KMS-11 (cell line): ENCODE measurements around the gene COMMD10.

Experiments
- H2AFZ ChIP-seq: fragments of 200-600 bp; sonication (generic); 2 replicates; pipeline ENCODE4 v1.6.1; 2016; ENCODE audit warnings: antibody characterized with exemption, mixed run types, low read depth
- H3K27ac ChIP-seq: fragments of 200-600 bp; sonication (generic); 2 replicates; pipeline ENCODE4 v1.6.1; 2016; ENCODE audit warnings: mild to moderate bottlenecking, mixed run types
- H3K27me3 ChIP-seq: fragments of 200-600 bp; sonication (generic); 2 replicates; pipeline ENCODE4 v1.6.1; 2017; ENCODE audit warnings: mild to moderate bottlenecking, low read depth, mixed run types, moderate library complexity; ENCODE audit not compliant: insufficient read depth
- H3K36me3 ChIP-seq: fragments of 200-600 bp; sonication (generic); 2 replicates; pipeline ENCODE4 v1.6.1; 2017; ENCODE audit warnings: mild to moderate bottlenecking, mixed run types; ENCODE audit not compliant: insufficient read depth
- H3K4me1 ChIP-seq: fragments of 200-600 bp; sonication (generic); 2 replicates; pipeline ENCODE4 v1.6.1; 2016; ENCODE audit warnings: mild to moderate bottlenecking, low read depth, mixed run types; ENCODE audit not compliant: poor library complexity, severe bottlenecking
- H3K4me2 ChIP-seq: fragments of 200-600 bp; sonication (generic); 2 replicates; pipeline ENCODE4 v1.7.0; 2016; ENCODE audit warnings: mild to moderate bottlenecking, mixed run types
- H3K4me3 ChIP-seq: fragments of 200-600 bp; sonication (generic); IDR thresholded peaks from 2 replicates; pipeline ENCODE4 v1.6.1; 2017; ENCODE audit warnings: low read depth, low read length, mixed read lengths; ENCODE audit not compliant: insufficient read depth
- H3K79me2 ChIP-seq: fragments of 200-600 bp; sonication (generic); 2 replicates; pipeline ENCODE4 v1.6.1; 2016; ENCODE audit warnings: low read depth, mixed run types; ENCODE audit not compliant: insufficient read depth
- H3K9ac ChIP-seq: fragments of 200-600 bp; sonication (generic); 2 replicates; pipeline ENCODE4 v1.6.1; 2016; ENCODE audit warnings: mild to moderate bottlenecking, mixed run types
- H4K20me1 ChIP-seq: fragments of 200-600 bp; sonication (generic); 2 replicates; pipeline ENCODE4 v1.6.1; 2016; ENCODE audit warnings: mild to moderate bottlenecking, mixed run types; ENCODE audit not compliant: insufficient read depth
- CTCF ChIP-seq: fragments of 200-600 bp; sonication (generic); conservative IDR thresholded peaks from 2 replicates; pipeline ENCODE4 v1.6.1; 2017; ENCODE audit warnings: low read depth, mild to moderate bottlenecking, antibody characterized with exemption, low read length, moderate library complexity, mixed read lengths

Gene COMMD10

GRCh38 chr5:116142495-116142894 is 57.7 kb downstream of the COMMD10 start:
- H3K4me3 ChIP-seq, result no peak overlapping the region
- no peak overlapping the region for H2AFZ ChIP-seq
- no peak overlapping the region for H3K4me2 ChIP-seq
- H3K9ac ChIP-seq, result no peak overlapping the region
- no peaks in the 10 kb centered on the region for H3K79me2 ChIP-seq
- H4K20me1 ChIP-seq, result no peaks in the 10 kb centered on the region; the same call in 1 of the 2 replicates
- H3K4me1 ChIP-seq, result peaks cover 18% of the 10 kb centered on the region
- TF ChIP-seq CTCF, result no peak
- no peaks in the 10 kb centered on the region for H3K36me3 ChIP-seq
- no peaks in the 10 kb centered on the region for H3K27me3 ChIP-seq
- no peak overlapping the region for H3K27ac ChIP-seq

DNA sequence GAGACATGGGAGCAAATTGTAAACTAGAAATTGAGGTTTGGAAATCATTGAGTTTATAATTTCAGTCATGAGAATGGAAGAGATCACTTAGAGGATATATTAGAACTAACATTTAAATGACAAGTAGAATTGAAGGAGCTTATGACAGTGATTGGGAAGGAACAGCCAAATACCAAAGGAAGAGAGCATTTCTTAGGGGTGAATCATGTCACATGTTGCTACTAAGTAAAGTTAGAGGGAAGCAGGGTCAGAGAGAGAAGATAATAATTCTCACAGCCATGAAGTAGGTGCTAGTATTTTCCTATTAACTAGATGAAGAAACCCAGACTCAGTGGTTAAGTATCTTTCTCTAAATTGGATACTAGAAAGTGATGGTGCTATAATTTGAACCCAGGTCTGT is 59.3 kb downstream of the COMMD10 start:
- peaks cover 18% of the 10 kb centered on the region for H3K4me1 ChIP-seq
- TF ChIP-seq CTCF, result no peak
- no peak overlapping the region for H3K4me3 ChIP-seq
- no peak overlapping the region for H2AFZ ChIP-seq
- no peaks in the 10 kb centered on the region; the same call in 1 of the 2 replicates for H4K20me1 ChIP-seq
- no peak overlapping the region for H3K27ac ChIP-seq
- no peaks in the 10 kb centered on the region for H3K36me3 ChIP-seq
- H3K9ac ChIP-seq, result no peak overlapping the region
- no peaks in the 10 kb centered on the region for H3K27me3 ChIP-seq
- no peaks in the 10 kb centered on the region for H3K79me2 ChIP-seq
- H3K4me2 ChIP-seq, result no peak overlapping the region

GRCh38 chr5:116144991-116145390 is 60.2 kb downstream of the COMMD10 start:
- H3K4me3 ChIP-seq, result no peak overlapping the region
- H3K79me2 ChIP-seq, result no peaks in the 10 kb centered on the region
- H3K27ac ChIP-seq, result no peak overlapping the region
- H3K36me3 ChIP-seq, result no peaks in the 10 kb centered on the region
- no peak for TF ChIP-seq CTCF
- H3K9ac ChIP-seq, result no peak overlapping the region
- no peak overlapping the region for H2AFZ ChIP-seq
- no peak overlapping the region; the same call in 1 of the 2 replicates for H3K4me2 ChIP-seq
- H3K4me1 ChIP-seq, result peaks cover 18% of the 10 kb centered on the region
- H4K20me1 ChIP-seq, result no peaks in the 10 kb centered on the region; the same call in 1 of the 2 replicates
- H3K27me3 ChIP-seq, result no peaks in the 10 kb centered on the region

GRCh38 chr5:116145416-116145815 is 60.6 kb downstream of the COMMD10 start:
- TF ChIP-seq CTCF, result no peak
- H2AFZ ChIP-seq, result no peak overlapping the region
- no peak overlapping the region for H3K4me3 ChIP-seq
- H3K4me2 ChIP-seq, result no peak overlapping the region; the same call in 1 of the 2 replicates
- H3K36me3 ChIP-seq, result no peaks in the 10 kb centered on the region
- H3K27me3 ChIP-seq, result no peaks in the 10 kb centered on the region
- H3K4me1 ChIP-seq, result peaks cover 18% of the 10 kb centered on the region
- no peak overlapping the region for H3K9ac ChIP-seq
- no peaks in the 10 kb centered on the region; the same call in 1 of the 2 replicates for H4K20me1 ChIP-seq
- no peak overlapping the region for H3K27ac ChIP-seq
- no peaks in the 10 kb centered on the region for H3K79me2 ChIP-seq
